ENCODE measurements around the gene DIAPH2. TPM values are rescaled to one million over a fixed set of nuclear protein-coding genes. Genes with fewer than 3 reads are reported as not detected.

Gene DIAPH2
- total RNA-seq, 2 donors from 2014 or later = 39.5 to 53.1 TPM

- intact Hi-C loops (cut with DNase I) = no loop called here
- DNase-seq (ENCODE audit: low spot score) = no peak
Measured at GRCh38 chrX:97639526-97639925, 954.9 kb downstream of the DIAPH2 start.

Other genes with a start within 250 kb of the DIAPH2 start
- gene RPA4, start 199.1 kb downstream of the DIAPH2 start, total RNA-seq = 1 to 10 TPM; 1.4 TPM

Measured in posterior vena cava (tissue), 2 donors.